Left renal cortex interstitium (tissue), 4 donors: ENCODE results near the gene DMD. TPM values are rescaled to one million over a fixed set of nuclear protein-coding genes. Genes with fewer than 3 reads are reported as not detected.

Source experiments
- DNase-seq, 4 donors: peaks; one replicate each; pipeline ENCODE4 v3.0.0-alpha.2; 2013; ENCODE audit warnings: low read depth in 4 of 4, low spot score in 2 of 4, missing footprints in 1 of 4
- polyA plus RNA-seq, 4 donors: library from polyadenylated mRNA; unstranded; fragments of 120-200 nt; gene quantifications; one replicate each; pipeline ENCODE4 v1.2.1, GENCODE V29; 2013; ENCODE audit not compliant: insufficient read length in 4 of 4

The DMD gene
- polyA plus RNA-seq, 4 donors: 14.0 to 17.4 (median 15.2) TPM

DNA sequence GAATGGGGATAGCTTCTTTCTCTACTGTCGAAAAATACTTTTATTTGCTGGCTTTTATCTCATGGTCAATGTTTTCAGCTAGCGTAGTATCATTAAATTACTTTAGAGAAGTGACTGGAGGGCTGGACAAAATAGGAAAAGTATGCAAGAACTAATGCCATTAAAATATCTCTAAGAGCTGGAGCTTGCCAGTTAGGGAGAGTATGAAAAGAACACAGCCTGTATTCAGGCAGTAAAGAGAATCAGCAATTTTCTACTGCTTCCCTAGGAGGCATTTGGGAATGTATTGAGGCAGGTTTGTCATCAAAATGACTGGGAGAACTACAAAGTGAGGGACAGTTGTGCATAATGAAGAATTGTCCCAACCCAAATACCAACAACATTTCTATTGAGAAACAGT, 2096.5 kb downstream of the DMD start:
- no peak for DNase-seq

DNA sequence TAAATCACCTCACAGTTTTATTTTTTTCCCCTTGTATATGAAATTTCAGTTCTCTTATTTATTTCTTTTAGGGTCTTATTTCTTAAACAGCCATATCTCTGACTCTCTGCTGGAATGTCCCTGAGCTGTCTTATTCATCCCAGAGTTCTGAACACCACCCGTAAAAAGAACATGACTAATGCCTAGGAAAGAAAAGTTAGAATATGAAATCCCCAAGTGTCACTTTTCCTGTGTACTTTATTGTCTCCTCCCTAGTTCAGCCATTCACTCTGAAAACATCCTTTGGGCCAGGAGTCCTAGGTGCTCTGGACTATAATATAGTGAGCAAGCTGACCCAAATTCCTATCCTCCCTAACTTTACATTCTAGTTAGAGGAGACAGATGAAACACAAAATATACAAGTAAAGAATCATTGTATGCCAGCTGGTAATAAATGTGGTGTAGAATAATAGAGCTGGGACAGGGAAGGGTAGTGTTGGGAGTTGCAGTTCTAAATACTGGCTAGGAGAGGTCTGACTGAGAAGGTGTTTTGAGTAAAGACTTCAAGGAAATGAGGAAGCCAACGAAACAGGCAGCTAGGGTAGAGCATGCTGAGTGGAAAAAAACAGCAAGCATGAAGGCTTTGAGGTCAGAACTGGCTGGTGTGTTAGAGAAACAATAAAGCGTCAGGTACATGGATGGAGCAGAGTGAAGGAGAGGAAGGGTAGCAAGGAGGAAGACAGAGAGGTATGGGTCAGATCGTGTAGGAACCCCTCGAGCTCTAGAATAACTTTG, 2098.9 kb downstream of the DMD start:
- DNase-seq: no peak

DNA sequence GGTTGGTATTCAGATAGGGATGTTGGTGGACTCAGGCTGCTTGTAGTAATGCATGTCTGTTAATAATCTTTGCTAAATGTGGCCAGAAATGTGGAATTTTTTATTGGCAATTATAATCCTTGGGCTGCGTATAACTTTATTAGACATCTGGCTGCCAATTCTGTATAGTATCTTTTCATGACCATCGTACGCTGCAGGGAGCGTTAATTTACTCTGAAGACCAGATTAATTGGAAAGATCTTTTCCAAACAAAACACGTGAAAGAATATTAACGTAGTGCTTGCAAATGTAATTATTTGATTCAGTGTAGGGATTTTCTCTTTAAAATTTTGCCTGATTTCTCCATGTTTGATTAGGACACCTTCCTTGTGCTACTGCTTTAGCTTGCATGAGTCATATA, 2100.7 kb downstream of the DMD start:
- no peak for DNase-seq

DNA sequence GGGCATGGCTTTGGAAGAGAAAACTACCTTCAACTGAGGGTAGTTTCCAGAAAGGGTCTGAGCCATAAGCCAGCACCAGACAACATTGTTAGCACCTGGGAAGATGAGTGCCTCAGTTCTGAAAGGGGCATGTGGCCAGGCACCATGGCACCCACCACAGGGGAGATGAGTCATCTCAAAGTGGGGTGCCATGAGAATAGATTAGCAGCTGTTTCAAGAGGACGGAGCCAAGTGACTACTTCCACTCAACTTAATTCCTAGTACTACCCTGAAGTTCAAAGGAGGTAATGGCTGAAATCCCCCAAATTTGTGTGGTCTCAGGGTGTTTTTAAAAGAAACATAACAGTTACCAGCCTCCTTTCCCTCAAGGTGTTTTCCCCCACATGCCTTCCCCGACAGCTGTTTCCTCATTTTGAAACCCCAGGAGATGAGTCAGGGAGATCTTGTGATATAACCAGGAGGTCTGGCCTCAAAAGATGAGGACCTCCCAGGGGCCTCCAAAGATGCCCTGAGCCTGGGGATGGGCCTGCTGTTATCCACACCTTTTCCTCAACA, 2111.7 kb downstream of the DMD start:
- DNase-seq: no peak

DNA sequence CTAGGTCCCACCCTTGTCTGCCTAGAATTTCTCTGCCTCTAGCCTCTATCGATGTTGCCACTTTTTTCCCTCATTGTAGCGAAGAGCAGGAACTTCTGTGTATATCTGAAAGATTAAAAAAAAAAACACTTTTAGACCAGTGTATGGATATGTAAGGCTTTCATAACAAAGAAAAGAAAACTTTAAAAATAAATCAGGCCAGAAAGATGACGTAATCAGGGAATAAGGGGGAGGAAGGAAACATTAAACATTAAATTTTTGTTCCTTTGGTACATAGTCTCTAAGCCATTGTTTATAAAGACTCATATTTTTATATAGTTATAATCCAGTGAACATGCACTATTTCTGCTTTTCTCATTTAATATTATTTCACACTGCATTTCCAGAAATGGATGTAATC, 2113.3 kb downstream of the DMD start:
- no peak for DNase-seq

DNA sequence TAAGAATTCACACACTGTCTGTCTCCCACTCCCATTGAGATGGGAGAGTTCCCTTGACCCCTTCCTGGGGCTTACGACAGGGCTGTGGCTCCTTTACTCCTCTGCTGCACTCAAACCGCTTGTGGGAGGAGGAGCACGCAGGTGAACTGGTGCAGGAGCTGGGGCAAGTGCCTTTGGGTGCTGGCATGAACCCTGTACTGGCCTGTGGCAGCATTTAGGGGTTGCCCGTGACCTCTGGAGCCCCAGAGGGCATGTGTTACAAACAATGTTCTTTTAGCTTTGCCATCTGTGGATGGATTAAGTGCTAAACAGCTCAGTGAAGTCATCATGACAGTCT, 2117.7 kb downstream of the DMD start:
- DNase-seq: no peak

DNA sequence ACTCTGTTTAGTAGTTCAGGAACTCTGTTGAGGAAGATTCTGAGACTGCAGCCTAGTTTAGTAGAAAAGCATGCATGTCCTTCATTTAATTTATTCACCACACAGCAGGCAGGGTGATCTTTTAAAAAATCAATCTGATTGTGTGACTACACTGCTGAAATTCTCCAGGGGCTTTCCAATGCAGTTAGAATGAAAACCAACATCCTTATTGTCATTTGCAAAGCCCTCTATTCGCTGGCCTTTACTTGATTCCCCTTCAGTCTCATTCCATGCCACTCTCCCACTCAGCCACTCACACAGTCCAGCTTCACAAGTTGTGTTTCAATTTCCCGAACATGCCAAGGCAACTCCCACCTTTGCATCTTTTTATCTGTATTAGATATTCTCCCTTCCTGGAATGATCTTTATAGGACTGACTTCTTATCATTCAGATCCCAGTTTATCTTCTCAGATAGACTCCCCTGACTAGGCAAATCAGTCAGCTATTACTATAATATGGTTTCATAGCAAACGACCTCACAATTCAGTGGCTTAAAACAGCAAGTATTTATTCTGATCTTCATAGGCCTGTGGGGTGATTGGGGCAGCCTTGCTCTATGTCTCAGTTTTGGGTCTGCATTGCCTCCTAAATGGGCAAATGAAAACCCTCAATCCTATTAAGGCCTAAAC, 2118.2 kb downstream of the DMD start:
- no peak for DNase-seq

DNA sequence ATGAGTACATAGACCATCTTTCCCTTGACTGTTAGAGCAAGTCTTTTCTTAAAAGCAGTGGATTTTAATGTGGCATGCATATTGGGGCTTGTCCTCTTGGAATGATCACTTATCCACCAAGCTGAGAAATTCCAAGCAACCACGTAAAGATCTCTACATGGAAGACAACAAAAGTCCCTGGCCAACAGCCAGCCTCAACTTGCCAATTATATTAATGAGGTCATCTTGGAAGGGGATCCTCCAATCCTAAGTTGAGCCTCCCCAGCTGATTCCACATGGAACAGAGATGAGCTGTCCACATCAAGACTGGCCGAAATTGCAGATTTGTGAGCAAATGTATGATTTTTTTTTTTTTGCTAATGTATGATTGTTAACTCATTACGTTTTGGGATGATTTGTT, 2118.9 kb downstream of the DMD start:
- DNase-seq: no peak

DNA sequence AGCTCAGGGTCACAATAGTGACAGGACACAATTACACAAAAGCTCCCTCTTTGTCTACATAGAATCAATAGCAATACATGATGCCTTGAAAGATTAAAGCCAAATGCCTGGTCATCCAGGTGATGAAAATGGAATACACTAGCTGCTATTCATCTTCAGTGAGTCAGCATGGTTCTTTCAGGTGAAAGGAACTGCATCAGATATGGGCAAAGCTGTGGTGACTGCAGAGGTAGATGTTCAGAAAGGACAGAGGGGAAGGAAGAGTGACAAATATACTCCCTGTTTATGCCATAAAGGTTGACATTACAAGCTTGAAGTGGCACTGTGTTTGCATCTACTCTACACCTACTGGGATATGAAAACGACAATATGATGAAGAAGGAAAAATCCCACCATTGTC, 2119.5 kb downstream of the DMD start:
- no peak for DNase-seq

DNA sequence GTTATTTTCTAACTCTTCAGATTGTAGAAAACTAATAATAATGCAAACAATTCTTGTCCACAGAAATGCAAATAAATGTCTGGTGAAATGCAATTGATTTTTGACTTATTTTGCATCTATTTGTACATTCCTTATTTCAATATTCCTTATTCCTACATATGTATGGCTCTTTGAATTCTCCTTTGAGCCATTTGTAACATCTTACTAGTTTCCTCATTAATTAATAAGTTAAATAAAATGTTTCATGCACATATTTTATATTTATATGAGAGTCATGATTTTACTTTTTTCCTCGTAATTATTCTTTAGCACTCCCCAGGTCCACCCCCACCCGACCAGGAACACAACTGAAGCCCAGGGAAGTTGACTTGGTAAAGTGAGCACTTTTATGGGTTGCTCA, 2136.8 kb downstream of the DMD start:
- DNase-seq: no peak

DNA sequence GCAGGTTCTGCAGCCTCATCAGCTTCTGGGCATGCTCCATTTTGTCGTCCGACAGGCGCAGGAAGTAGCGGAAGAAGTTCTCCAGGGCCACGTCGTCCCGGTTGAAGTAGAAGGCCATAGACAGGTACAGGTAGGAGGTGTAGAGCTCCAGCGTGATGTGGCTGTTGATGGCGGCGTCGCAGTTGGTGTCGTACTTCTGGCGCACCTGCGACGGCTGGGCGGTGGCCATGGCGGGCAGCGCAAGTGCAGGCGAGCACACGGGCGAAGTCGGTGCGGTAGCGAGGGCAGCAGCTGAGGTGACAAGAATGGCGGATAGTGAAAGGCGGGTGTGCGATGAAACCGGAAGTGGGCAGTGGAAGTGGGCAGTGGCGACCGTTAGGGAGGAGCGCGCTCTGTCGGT, 2139.6 kb downstream of the DMD start, which contains the start of gene FTHL17:
Gene FTHL17, minus strand, starts transcription at position 317 of the 400 bp plus-strand sequence. Its CDS starts 88 bp downstream, at position 229.
- no peak for DNase-seq

DNA sequence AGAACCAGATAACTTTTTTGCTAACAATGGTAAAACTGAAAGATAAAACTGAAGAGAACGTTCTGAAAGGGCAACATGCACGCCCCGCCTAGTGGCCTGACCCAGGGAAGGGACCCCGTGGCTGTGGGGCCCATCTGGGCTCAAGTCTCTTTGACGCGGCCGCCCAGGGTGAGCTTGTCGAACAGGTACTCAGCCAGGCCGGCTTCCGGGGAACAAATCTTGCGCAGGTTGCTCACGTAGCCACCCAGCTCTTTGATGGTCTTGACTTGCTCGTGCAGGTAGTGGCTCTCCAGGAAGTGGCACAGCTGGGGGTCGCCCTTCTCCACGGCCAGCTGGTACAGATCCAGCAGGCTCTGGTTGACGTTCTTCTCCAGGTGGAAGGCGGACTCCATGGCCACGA, 2140.1 kb downstream of the DMD start:
- DNase-seq: no peak

DNA sequence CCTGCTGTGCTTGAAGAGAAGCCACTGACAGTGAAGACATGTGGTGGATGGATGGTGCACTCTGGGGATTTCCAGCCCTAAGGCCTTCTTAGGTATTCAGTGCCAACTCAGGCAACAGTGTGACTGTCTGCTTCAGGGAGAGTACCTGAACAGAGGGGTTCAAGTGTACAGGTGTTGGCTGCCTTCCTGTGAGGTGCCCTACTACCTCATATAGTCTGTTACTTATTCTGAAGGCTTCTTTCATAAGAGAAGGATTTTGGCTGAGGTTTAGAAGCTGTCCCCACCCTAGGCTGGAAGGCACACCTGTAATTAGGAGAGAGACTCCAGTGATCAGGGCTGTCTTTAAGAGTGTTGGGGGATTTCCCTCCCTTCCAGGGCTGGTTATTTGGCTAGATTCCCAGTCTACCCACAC, 2141.3 kb downstream of the DMD start:
- no peak for DNase-seq
